Fibroblast of villous mesenchyme (primary cell): ENCODE results near the gene CCDC91. TPM values are rescaled to one million over a fixed set of nuclear protein-coding genes. Genes with fewer than 3 reads are reported as not detected.
A peak's percentile ranks its signal among the peaks of the same experiment; 100 is the strongest.

Experiments
- DNase-seq: peaks from one replicate; pipeline ENCODE4 v3.0.0-alpha.2; 2010; ENCODE audit warnings: low read depth
- H3K4me3 ChIP-seq: 2 replicates; pipeline ENCODE4 v1.5.1; 2011; ENCODE audit warnings: low read depth, mild to moderate bottlenecking, low read length
- total RNA-seq: library from RNA; depleted of rRNA; stranded (reverse); fragments of >200 nt; gene quantifications from 2 replicates; pipeline ENCODE4 v1.2.3, GENCODE V29; 2012
- TF ChIP-seq, protein P1 (sequence below): IDR thresholded peaks from 2 replicates; pipeline ENCODE4 v1.5.1; 2012; ENCODE audit warnings: low read depth, mild to moderate bottlenecking, low read length; ENCODE audit not compliant: insufficient read depth

CCDC91 gene
- total RNA-seq, 1 donor, result 30.7 TPM

DNA sequence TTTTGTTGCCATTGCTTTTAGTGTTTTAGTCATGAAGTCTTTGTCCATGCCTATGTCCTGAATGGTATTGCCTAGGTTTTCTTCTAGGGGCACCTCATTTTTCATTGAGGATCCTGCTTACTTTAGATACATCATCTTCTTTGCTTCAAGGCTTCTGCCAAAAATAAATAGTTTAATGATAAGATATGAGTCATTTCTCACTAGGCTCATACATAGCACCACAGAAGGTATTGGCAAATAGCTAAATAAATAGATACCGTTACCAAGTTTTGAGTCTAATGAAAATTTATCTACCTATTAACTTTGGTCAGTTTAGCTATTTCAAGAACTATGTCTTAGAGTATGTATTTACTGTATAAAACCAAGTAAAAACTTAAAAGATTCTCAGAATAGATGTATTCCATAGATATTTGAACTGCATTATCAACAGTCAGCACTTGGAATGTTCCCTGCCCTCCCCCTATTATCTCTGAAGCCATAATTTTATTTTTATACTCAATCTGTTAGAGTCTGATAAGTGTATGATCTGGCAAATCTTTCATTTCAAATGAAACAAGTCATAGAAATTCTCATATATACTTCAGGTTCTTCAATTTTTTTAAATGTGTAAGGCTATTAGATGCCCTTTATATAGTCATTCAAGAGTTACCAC, 310.2 kb downstream of the CCDC91 start:
- TF ChIP-seq, protein P1, sequence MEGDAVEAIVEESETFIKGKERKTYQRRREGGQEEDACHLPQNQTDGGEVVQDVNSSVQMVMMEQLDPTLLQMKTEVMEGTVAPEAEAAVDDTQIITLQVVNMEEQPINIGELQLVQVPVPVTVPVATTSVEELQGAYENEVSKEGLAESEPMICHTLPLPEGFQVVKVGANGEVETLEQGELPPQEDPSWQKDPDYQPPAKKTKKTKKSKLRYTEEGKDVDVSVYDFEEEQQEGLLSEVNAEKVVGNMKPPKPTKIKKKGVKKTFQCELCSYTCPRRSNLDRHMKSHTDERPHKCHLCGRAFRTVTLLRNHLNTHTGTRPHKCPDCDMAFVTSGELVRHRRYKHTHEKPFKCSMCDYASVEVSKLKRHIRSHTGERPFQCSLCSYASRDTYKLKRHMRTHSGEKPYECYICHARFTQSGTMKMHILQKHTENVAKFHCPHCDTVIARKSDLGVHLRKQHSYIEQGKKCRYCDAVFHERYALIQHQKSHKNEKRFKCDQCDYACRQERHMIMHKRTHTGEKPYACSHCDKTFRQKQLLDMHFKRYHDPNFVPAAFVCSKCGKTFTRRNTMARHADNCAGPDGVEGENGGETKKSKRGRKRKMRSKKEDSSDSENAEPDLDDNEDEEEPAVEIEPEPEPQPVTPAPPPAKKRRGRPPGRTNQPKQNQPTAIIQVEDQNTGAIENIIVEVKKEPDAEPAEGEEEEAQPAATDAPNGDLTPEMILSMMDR, result no peak
- peak; percentile 49 for DNase-seq
- no peak overlapping the region for H3K4me3 ChIP-seq

DNA sequence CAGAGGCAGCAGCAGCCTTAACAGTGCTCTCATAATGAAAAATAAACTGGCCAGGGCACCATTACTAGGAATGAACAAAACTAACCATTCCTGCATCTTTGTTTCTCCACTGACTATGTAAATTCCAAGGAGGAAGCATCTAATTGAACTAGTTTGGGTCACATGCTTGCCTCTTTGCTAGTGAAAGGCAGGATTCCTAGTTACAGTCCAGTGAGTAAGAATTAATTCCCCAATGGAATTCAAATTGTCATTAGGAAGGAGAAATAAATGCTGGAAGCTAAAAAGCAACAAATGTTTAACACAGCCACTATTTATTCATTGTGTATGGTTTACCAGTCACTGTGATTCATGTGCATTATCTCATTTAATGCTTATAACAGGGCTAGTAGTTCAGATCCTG, 316.0 kb downstream of the CCDC91 start:
- DNase-seq, result no peak
- H3K4me3 ChIP-seq, result no peak overlapping the region
- TF ChIP-seq, protein P1, result no peak

DNA sequence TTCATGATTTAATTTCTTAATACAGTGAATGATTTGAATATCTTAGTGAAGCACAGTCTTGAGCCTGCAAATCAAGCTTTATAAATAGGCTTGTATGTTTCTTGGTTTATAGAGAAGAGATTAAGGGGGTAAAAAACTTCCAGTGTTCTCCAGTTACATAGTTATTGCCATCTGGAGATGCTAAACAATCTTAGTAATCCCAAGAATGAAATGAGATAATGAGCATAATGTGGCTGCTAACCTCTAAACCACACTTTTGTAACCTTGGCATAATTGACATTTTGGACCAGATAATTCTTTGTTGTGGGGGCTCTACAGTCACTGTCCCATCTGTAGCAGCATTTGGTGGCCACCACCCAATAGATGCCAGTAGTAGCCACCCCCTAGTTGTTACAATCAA, 316.8 kb downstream of the CCDC91 start:
- H3K4me3 ChIP-seq, result no peak overlapping the region
- TF ChIP-seq, protein P1, result no peak
- peak; percentile 51 for DNase-seq

- DNase-seq, result no peak
- H3K4me3 ChIP-seq, result no peak overlapping the region
- TF ChIP-seq, protein P1, result no peak
Measured at GRCh38 chr12:28507867-28508266, 317.6 kb downstream of the CCDC91 start.

- DNase-seq, result peak; percentile 46
- TF ChIP-seq, protein P1, result no peak
- H3K4me3 ChIP-seq, result no peak overlapping the region
Measured at GRCh38 chr12:28512406-28512805, 322.1 kb downstream of the CCDC91 start.

DNA sequence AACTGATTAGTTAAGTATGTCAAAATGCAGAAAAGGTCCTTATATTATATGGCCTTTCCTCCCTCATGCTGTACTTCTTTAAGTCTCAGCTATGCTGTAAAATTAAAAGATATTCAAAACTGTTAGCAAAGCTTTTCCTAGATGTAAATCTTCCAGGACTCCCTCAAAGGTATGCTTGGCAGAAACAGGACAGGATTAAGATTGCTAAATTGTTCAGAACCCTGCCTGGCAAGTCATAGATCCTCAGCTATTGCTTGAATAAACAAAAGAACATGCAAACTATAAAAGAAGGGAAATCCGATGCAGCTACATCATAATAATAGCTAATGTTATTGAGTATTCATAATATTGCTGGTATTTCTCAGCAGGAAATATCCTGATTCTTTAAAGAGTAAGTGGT, 322.6 kb downstream of the CCDC91 start:
- DNase-seq, result peak; percentile 54
- TF ChIP-seq, protein P1, result no peak
- H3K4me3 ChIP-seq, result no peak overlapping the region

- TF ChIP-seq, protein P1, result no peak
- no peak for DNase-seq
- H3K4me3 ChIP-seq, result no peak overlapping the region
Measured at GRCh38 chr12:28513983-28514382, 323.7 kb downstream of the CCDC91 start.
